NCI-H2227 (cell line): Measurements from ENCODE around the gene TMC3.
"Not testable (repeated sequence)": the region's sequence is repeated elsewhere in the genome, so short reads cannot be mapped to it uniquely, and the experiment has no call there.

Source experiments
- DNase-seq: peaks from one replicate; lab custom pipeline; 2025; ENCODE audit not compliant: unreplicated experiment; lab: John Stamatoyannopoulos, UW

The TMC3 gene

DNA sequence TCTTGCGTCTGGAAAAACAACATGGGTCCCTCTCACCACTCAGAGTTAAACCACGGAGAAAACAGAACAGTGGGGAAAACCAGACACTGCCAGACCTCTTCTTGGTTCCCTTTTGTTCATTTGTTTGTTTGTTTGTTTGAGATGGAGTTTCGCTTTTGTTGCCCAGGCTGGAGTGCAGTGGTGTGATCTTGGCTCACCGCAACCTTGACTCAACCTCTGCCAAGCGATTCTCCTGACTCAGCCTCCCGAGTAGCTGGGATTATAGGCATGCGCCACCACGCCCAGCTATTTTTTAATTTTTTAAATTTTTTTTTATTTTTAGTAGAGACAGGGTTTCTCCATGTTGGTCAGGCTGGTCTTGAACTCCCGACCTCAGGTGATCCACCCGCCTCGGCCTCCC is 25.3 kb downstream of the TMC3 start:
- DNase-seq = not testable (repeated sequence)

DNA sequence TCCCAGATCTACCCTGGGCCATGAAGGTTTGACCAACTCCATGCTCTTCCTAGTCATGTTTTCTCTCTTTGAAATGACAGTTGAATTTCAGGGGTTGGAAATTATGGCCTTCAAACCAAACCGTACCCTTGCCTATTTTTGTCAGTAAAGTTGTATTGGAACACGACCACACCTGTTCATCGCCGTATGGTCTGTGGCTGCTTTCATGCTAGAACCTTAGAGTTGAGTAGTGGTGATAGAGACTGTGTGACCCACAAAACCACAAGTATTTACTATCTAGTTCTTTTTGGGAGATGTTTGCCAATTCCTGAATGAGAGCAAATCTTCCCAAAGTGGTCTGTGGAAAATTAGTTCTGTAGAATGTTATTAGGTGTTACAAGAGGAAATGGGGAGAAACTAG is 26.1 kb downstream of the TMC3 start:
- no peak for DNase-seq

DNA sequence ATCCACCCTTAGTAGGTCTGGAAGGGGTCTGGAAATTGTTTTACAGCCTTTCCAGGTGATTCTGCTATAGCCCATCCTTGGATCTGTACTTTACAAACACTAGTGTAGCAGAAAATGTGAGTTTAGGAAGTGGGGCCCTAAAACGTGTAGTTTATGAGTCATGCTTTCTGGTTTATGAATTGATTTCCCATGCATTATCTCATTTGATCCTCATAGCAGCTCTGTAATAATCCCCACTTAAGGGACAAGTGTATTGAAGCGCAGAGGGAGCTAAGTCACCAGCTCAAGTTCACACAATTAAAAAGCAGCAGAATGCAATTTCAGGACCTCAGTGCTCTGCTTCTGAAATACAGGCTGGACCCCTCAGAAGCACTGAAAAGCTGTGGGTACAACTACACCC is 27.4 kb downstream of the TMC3 start:
- DNase-seq = no peak

DNA sequence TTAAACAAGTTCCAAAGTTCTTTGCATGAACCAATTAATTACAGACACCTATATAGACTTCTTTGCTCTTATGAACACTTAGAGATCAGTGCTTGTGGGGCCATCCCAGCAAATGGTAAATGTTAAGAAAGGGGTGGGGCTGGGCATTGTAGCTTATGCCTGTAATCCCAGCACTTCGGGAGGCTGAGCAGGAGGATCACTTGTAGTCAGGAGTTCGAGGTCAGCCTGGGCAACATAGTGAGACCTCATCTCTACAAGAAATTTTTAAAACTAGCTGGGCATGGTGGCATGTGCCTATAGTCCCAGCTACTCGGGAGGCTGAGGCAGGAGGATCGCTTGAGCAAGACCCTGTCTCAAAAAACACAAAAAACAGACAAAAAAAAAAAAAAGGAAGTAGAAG is 30.6 kb downstream of the TMC3 start:
- DNase-seq = no peak

DNA sequence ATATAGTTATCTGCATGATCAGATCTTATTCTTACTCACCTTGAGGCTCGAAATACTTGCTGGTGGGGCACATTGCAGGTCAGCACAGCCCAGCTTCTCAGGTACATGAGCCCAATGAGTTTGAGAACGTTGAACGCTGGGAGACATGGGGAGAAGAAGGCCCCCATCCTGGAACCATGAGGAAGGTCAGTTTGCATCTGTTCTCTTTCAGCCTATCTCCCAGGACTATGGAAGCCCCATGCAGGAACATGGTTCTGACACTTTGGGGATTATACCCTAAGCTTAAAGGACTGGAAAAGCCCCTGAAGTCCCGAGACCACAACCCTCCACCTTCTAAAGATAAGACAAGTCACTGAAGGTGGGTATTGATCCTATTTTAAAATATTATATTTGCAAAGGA is 32.7 kb downstream of the TMC3 start:
- DNase-seq = no peak

DNA sequence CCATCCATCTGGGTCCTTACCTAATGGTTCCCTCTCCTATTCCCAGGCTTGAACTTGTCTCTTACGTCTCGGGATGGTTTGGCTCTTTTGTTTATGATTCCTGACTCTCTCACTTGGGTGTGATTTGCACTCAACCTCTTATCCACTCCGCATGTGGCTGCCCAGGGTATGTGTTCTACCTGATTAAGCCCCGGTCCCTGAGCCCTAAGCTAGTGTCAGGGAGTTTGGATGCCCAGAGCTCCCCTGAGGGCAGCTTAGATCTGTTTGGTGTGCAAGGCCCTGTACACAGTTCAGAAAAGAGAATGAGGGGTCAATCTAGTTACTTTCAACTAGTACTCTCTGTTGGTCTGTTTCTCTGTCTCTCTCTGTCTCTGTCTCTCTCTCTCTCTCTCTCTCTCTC is 34.2 kb downstream of the TMC3 start:
- DNase-seq = no peak

DNA sequence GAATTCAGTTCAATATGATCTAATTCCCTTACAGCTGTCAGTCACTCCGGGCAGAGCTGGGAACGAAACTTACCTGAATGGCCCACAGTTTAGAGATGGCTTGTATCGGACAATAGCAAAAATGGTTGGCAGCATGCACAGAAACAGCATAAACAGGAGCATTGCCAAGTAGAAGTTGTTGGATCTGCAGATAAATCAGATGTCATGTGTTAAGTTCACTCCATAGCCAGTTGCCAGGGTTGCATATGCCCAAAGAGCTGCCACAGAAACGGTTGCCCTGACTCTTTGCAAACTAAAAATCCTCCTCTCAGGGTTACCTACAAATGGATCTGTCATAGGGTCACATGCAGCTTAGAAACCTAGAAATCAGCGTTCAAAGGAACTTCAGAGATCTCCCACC is 34.7 kb downstream of the TMC3 start:
- no peak for DNase-seq

DNA sequence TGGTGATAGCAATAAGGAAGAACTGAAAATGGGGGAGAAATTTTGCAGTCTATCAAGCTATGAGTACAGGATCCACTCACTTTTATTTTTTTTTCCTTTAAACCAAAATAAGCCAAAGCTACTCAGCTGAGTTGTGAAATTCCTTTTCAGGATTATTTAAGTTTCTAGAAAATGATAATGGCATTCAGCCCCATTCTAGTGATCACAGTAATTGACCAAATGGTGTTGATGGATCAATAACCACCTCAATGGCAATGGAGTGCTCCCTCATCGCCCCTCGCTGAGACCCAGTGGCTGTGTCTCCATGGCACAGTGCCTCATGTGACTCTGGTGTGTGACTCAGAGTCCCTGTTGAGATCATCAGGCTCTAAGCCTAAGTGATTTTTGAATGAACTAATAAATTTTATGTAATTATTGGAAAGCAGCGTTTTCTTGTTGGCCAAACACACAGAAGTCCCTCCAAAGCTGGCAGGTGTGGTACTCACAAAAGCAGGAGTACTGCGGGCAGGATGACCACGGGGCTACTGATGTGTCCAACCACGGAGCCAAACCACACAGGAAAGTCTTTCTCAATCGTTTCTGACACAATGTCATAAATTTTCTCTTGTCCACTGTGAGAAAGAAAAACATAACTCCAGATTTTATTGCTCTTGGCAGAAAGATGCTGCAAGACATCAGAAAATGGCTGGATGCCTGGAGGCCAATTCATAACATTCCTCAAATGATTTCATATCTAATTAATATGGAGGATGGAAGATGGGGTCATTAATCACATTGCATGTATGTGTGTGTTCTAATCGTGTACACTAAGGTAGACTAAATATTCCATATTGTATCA is 35.6 kb downstream of the TMC3 start:
- DNase-seq = no peak

DNA sequence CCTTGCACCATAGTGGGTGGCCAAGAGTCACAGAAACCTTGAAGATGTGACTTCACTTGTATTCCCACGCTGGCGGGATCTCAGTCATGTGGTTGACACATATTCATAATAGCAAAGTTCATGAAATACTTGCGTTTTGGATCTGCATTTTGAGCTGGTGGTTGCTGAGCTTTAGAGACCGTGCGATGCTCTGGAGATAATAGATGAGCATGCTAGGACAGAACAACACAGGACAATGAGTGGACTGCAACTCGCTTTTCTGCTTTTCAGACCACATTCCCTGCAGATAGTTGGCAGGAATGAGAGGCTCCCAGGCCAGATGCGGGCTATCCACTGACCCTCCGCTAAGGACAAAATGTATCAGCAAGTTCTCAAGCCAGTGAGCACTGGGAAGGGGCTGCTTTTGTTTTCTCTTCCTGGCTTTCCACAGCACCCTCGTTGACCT is 36.3 kb downstream of the TMC3 start:
- DNase-seq = no peak

DNA sequence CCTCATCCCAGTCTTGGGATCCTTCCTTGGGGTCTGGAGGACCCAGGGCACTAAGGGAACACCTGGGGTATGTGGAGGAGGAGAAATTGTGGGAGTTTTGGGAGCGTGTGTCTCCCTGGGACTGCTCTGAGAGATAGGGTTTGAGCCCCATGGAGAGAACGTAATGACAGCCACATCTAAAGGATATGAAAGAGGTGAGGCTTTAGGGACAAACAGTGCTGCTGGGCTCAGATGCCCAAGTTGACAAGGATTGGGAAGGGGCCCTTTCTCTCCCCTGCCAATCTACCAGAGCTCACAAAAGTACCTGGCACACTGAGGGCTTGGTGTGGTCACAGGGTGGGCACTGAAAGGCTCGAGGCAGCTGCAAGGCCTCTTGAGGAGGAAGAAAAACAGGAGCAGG is 36.8 kb downstream of the TMC3 start:
- DNase-seq = no peak

DNA sequence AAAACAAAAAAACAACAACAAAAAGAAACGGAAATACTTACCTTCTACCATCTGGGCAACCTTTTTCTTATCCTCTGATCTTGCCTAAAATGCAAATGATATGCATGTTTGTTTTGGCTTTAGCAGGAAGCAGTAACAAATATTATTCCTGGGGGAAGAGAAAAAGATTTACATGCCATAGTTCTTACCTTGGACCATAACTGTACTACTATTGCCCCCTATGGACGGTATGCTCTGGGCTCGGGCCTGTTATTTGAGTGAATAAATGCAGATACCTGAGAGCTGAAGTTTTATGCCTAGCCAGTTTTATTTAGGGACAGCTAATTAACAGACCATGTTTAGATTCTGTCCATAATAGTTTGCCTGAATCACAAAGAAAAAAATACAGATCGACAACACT is 37.4 kb downstream of the TMC3 start:
- DNase-seq = no peak

DNA sequence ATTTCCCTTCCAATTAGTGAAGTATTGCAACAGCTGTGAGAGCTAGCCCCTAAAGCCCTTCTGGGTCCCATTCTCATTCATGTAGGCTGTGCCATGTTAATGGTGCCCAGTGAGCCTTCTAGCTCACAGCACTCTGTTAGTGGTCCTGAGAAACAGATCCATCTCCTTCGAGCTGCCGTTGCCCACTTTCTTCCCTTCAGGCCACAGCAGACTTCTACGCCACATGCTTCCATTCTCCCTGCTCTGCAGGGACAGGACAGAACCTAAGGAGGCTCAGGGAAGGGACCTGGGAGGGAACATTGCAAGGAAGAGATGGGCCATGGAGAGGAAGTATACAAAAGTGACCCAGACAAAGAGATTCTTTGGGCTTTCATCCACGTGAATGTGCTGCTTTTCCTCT is 38.4 kb downstream of the TMC3 start:
- no peak for DNase-seq

DNA sequence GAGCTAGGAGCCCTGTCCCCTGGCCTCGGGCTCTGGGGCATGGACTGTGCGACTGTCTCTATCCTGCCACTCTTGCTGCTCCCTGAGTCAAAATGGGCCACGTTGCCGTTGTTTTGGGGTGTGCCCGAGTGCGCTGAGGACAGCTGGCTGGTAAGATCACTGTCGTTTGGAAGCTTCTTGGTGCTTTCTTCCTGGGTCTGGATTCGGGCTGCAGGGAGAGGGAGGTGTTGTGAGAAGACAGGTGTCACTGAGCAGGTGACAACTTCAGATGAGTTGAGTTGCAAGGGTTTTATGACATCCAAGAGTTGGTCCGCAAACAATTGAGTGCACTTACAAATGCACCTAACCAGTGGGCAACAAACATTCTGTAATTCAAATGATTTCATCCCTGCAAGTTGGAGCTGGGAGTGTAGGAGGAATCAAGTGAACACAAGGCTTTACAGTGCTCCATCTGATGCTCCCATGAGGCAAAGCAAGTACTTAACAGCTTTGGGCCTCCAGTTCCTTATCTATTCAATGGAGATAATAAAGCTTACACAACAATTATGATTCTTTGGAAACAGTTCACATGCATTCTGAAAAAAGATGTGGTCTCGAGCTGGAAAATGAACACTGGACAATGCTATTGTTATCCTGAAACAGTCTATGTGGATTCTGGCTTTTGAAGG is 39.1 kb downstream of the TMC3 start:
- DNase-seq = no peak

DNA sequence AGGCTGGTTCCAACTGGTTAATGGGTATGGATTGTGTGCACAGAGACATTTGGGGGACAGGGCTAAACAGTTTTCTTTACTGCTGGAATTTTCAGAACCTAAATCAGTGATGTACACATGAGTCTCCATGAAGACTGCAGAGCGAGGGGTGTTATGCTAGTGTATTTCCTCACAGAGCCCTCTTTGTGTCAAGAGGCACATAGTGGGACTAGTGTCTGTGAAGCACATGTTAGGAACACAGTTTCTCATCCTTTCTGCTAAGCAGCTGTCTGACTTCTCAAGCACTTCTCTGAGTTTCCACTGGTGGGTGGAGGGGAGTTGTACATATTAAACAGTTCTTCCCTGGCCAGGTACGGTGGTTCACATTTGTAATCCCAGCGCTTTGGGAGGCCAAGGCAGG is 40.6 kb downstream of the TMC3 start:
- DNase-seq = no peak

DNA sequence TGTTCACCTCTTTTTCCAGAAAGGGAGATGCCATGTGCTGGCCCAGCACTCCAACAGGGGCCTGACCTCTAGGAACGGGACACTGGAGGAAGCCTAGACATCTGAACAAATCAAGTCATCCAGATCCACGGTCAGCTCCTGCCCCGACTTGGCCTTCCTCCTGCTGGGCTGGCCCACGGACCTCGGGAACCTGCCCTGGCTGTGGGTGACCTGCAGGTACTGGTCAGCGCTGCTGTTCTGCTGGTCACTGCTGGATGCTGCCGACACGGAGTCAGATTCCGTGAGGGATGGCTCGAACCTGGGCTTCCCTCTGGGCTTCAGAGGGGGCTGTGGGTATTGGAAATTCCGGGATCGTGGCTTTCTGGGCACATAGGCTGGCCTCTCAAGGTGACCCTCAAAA is 41.7 kb downstream of the TMC3 start:
- DNase-seq = no peak

DNA sequence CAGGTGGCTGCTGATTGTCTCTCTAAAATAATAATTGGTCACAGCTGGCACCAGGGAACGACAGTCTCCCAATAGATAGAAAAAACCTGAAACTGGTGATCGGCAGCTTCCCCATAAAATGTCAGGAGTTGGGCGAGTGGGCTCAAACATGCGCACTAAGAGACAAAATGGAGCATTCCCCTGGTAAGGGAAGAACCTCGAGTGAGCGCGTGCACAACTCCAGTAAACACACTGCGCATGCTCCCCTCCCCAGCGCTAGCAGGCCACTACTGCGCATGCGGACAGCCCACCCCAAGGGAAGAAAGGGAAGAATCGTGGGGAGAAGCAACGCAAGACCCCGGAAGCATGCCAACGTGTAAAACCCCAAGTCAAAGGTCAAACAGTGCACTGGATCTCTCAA is 42.4 kb downstream of the TMC3 start:
- DNase-seq = no peak

DNA sequence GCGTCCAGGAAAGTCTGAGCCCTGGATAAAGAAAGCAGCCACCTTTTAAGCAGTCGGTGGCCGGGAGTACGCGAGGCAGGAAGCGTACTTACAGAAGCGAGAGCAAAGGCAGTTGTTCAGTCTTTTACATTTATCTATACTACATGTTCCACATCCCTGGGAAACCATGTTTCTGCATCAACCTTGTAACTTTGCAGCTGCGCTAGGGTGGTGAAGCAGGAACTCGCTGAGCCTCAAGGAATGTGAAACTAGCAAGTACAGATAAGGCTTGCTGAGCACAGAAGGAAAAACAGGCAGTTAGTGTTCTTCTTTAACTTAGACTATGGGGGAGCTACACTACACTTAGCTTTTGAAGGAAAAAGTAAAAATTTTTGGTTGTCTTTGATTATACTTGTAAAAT is 42.9 kb downstream of the TMC3 start:
- DNase-seq = not testable (repeated sequence)

DNA sequence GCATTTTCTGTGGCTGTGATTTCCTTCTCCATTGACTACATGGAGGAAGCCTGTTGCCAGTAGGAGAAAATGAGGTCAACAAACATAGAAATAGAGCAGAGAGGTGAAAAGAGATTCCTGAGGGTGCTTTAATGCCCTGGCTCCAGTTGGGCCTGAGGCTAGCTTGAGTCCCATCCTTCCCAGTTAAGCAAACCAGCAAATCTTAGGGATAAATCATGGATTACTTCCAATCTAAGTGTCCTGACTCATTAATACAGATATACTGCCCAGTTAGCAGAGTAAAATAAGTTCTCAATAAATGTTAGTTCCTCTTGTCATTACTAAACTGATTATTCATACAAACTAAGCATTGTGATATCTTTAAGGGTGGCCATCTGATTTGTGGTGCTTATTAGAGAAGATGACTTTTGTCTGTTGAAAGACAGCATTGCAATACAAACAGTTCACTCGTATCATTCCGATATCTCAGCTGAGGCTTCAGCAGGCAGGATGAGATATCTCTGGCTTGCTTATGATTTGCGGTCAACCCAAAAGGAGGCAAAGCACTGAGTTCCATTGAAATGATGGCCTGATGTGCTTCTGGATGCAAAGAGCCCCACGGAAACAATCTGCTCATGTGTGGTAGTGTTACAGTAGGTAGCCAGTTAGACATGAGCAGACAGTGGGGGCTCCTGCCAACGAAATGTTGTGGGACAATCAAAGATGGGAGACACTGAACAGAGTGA is 43.5 kb downstream of the TMC3 start:
- no peak for DNase-seq

DNA sequence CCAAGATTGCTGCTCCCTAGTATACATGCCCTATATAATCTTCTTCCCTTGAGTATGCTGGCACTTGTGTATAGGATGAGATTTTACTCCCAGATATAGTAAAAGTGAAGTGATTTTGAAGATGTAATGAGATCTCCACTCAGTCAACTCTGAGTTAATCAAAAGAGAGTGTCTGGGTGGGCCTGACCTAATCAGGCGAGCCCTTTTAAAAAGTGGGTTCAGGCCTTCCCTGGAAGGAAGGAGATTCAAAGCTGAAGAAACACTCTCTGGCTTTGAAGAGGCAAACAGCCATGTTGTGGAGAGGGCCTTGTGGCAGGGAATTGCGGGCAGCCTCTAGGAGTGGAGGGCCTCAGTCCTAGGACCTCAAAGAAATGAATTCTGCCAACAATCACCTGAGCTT is 44.6 kb downstream of the TMC3 start:
- no peak for DNase-seq

DNA sequence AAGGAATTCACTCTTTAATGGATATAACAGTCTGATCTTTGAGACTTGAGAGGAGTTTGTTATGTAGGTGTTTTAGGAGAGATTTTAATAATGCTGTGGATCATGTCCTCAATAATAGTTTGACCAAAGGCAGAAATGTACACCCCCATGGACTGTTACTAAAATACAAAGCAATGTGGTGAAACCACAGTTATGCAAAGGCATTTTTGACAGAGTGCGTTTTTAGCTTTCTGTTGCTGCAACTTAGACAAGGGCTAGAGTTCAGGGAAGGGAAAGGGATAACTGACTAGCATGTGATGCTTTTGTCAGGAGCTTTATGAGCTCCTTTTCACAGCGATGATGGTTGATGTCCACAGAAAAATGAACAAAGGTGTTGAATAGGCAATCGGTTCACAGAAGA is 46.5 kb downstream of the TMC3 start:
- DNase-seq = no peak

DNA sequence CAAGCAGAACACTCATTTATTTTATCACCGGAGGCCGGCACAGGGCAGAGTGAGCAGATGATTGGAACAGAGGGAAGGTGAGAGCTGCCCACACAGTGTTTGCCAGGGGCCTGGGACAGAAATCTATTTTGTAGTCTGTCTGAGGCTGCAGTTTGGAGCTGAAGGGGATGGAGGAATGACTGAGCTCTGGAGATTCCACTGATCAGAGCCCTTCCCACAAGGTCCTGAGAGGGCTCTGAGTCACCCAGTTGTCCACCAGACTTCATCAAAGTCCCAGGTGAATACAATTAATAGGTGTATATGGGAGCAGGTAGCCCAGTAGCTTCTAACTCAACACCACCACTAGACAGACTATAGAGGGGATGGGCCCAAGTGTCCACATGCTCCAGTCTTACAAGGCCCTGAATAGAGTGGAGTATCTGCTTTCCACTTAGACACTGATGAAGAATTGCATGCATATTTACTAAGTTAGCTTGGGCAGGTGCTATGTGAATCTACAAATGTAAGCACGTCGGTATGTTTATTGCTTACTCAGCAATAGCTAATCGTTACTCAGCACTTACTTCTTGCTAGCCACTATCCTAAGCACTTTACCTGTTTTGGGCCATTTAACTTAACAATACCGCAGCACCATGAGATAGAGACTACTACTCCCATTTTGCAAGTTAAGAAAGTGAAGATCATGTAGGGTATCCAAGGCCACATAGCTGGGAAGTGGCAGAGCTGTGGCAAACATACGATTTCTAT is 47.4 kb downstream of the TMC3 start:
- no peak for DNase-seq
